NCI-H774 (cell line): ENCODE results near the gene HSD17B10.
"Not testable (repeated sequence)": the region's sequence is repeated elsewhere in the genome, so short reads cannot be mapped to it uniquely, and the experiment has no call there.

Source experiments
- DNase-seq: peaks from one replicate; lab custom pipeline; 2025; lab: John Stamatoyannopoulos, UW

Gene HSD17B10

DNA sequence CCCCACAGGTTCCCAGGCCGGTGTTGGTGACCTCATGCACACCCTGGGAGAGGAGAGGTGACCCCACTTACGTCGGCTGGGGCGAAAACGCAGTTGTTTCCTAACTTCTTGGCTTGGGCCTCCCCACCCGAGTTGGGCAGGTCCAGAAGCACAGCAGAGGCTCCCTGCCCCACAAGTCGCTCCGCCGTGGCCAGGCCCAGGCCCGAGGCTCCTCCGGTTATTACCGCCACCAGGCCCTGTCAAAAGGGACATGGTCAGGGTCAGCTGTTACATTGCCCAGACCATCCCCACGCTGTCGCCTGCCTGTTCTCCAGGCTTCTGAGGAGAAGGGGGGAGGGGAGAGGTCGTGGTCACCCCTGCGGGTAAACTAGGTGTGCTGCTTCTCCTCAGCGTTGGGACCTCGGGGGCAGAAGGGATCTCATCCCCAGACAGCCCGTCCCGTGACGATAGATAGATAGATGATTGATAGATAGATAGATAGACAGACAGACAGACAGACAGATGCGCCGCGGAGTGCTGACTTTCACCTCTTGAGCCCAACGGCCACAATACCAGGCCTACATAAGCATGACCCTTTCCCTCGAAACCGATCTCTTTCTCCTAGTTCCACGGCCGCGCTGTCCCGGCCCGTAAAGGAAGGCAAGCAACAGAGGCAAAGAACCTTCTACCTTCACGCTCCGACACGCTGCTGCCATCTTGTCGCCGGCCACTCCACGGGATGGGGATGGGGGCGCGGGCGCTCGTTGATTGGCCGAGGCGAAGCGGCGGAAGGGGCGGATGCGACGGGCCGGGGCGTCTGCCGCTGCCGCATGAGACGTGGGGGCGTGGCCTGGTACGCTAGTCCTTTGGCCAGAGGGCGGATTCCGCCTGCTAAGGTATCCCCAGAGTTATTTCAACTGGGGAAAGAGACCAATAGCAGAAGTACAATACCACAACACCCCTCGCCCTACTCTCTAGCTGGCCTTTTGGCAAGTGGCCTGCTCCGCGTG, at the start of gene HSD17B10:
Gene HSD17B10 (minus strand): TSS at position 720 of the 989 bp plus-strand sequence. CDS start 25 bp downstream, at position 695.
- peak; percentile 71 for DNase-seq

DNA sequence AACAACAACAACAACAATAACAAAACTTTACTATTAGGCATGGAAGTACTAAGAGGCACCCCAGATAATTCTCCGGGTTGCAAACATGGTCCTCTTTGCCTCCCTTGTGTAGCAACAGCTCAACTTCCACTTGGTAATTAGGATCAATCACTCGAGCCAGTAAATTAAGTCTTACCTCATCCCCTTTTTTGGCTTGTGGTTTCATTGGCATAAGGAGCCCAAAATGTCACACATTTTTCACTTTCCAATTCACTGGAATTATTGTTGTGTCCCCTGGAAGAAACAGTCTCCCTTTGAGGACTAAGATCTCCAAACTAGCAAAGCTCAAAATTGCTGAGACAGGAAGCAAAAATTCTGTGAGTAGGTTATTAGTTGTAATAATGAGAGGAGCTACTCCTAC, 49.2 kb upstream of the HSD17B10 start:
- no peak for DNase-seq

DNA sequence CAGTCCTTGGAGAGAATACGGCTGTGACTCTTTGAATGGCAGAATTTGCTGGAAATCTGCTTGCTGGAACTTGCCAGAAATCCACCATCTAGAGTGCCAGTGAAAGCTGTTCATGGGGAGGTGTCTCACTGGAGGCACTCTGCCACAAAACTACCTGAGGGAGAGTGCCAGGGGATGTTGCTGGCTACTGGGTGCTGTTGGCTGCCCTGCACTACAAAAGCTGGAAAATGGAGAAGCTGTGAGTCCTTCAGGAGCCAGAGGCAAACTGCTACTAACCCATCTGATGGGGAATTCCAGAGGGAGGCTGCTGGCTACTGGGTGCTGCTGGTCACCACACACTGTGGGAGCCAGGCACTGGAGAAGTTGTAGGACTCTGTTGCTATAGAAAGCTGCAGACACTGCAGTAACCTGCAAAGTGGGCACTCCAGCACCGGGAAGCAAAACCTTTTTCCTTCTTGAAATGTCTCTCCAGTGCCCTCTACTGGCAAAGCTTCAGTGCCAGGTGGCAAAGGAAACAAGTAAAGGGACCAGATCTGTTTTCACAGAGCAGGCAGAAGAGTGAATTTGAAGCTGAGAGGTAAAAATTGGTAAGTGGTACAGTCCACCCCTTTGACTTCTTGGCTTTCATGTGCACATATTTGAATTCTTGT, 47.8 kb upstream of the HSD17B10 start:
- DNase-seq = peak; percentile 11

DNA sequence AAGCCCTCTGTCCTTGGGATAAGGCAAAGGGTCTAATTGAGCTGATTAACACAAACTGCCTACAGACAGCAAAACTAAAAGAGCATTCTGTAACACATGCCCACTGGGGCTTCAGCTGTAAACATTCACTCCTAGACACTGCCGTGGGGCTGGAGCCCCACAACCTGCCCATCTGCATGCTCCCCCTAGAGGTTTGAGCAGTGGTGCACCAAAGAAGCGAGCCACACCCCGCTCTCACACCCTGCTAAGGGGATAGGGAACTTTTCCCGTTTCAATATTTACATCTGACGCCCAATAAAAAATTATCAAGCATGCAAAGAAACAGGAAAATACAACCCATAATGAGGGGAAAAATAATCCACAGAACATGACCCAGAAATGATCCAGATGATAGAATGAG, 46.9 kb upstream of the HSD17B10 start:
- no peak for DNase-seq

DNA sequence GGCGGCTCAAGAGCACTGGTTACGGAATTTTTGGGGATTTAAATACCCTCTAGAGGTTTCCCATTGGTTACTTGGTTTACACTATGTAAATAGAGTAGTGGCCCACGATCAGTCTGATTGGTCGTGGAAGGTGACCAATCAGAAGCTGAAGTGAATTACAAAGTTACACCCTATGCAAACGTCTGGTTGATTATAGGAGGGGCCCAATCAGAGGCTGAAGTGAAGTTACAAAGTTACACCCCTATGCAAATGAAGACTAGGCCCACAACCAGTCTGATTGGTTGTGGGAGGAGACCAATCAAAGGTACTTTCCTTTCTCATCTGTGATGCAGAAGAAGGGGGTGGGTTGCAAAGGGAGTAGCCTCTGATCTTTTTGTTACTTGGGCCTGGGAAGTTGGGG, 45.1 kb upstream of the HSD17B10 start:
- no peak for DNase-seq

DNA sequence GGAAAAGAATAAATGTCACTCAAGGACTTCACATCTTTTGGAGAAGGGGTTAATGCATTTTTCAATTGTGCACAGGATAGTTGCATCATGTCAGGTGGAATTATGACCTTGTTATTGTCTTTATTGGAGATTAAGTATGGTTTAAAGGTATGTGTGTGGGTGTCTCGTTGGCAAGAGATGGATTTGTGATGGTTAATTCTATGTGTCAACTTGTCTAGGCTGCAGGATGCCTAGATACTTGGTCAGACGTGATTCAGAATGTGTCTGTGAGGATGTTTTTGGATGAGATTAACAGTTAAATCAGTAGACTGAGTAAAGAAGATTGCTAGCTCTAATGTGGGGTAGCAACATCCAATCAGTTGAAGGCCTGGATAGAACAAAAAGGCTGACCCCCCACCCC, 42.2 kb upstream of the HSD17B10 start:
- no peak for DNase-seq

DNA sequence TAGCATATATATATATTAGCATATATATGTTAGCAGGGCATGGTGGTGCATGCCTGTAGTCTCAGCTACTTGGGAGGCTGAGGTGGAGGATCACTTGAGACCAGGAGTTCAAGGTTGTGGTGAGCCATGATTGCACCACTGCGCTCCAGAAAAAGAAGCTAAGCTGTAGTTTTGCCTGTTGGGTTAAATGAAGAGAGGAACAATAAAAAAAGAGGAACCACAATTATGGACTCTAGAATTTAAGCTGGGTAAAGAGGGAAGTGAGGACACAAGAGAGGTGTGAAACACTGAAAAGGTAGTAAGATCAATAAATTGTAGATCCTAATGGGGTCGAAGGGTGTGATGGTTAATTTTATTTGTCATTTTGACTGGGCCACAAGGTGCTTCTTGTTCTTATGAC, 40.5 kb upstream of the HSD17B10 start:
- DNase-seq = no peak

DNA sequence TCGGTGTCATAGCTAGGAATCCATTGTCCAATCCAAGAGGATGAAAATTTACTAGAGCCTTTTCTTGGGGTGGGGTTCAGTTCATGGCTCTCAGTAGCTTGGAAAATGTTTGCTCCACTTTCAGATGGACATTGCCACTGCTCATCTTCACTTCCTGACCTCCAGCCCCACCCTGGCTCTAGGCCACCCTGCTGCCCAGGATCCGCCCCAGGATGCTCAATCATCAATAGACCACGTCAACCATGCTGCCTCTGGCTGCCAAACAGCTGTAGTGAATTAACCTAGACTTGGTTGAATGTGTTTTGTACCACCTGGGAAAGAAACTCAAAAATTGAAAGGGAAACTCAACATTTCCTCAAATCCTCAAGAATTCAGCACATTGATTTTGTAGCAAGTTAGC, 37.2 kb upstream of the HSD17B10 start:
- DNase-seq = no peak

DNA sequence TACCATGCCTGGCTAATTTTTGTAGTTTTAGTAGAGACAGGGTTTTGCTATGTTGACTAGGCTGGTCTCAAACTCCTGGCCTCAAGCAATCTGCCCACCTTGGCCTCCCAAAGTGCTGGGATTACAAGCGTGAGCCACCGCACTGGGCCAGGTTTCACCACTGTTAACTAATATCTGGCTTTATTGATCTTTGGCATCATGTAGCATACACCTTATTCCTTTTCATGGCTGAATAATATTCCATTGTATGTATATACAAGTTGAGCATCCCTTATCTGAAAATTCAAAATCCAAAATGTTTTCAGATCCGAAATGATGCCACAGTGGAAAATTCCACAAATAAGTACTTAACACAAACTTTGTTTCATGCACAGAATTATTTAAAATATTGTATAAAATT, 34.5 kb upstream of the HSD17B10 start:
- not testable (repeated sequence) for DNase-seq

DNA sequence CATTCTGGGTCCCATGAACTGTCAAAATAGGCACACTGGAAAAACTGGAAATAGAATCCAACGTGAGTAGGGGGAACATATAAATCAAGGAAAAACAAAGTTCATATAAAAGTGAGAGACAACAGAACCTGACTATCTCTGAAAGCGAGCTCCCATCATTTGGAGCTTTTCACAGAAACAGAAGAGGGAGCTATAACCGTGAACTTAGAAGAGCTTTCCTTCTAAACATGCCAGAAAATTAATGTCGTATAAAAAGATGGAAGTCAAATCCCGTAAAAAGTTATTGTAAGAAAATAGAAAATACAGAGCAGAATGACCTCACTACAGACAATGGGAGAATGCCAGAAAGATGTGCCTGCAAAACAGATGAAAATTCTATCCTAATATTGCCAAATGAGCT, 23.9 kb upstream of the HSD17B10 start:
- no peak for DNase-seq

DNA sequence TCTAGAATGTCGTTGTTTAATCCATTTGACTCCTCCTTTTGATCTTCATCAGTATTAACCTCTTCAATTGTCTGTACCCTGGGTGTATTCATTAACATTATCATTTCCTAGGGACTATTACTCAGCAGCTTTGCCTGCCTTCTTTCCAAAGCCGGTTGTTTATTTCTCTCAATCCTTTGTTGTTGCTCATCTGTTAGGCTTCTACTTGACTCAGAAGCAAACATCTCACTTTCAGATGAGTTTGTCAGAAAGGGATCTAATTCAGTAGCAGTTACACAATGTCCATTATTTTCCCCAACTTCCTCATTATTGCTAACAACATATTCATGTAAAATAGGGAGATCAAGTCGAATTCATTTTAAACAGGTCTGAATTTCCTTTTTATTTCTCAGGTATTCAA, 22.1 kb upstream of the HSD17B10 start:
- no peak for DNase-seq

DNA sequence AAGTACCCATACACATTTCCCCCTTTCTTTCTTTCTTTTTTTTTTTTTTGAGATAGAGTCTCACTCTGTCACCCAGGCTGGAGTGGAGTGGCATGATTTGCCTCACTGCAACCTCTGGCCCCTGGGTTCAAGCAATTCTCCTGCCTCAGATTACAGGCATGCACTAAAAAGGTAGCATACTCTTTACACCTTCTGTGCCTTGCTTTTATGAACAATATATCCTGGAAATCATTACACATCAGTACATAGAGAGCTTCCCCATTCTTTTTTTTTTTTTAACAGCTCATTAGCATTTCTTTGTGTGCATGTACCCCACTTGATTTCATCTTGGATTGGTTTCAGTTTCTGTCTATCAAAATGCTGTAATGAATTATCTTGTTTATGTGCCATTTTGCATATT, 18.6 kb upstream of the HSD17B10 start:
- no peak for DNase-seq

DNA sequence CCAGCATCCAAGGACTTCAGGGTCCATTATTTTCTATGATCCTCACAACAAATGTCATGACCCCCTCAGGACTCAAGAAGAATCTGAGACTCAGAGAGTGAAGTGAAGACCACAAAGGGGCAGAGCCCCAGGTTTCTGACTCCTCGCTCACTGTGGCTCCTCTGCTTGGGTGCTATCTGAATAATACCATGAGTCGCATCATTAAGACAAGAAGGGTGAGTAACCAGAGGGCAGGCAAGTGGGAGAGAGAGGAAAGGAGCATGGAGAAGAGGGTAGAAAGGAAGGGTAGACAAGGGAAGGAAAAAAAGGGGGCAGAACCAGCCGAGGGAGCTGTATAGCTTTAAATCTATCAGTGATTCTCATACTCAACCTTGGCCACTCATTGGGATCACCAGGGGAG, 15.5 kb upstream of the HSD17B10 start:
- no peak for DNase-seq

DNA sequence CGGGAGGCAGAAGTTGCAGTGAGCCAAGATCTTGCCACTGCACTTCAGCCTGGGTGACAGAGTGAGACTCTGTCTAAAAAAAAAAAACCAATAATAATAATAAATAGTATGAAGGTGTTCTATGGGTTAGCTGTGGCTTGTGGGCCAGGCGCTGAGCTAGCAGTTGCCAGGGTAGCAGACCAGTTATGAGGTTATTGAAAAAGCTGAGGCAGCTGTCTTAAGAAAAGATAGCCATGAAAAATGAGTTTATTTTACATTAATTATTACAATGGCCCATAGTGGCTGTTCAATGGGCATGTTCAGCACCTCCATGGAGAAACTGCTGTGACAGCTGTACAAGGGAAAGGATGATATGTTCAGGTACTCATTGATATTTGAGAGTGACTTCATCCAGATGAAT, 13.3 kb upstream of the HSD17B10 start:
- no peak for DNase-seq

DNA sequence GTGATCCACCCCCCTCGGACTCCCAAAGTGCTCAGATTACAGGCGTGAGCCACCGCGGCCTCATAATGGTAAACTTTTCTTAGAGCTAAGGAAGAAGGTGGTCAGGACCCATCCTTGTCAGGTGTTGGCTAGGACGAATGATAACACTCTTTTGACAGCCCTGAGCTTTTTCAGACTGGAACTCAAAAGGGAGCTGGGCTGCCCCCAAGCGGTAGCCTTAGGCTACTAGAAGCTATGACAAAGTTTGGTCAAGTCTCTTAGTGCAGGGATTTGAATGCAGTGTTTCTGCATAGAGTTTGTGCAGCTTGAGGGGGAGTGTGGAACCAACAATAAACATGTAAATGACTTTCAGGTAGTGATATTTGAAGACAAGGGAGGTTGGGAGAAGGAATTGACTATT, 11.8 kb upstream of the HSD17B10 start:
- DNase-seq = no peak

DNA sequence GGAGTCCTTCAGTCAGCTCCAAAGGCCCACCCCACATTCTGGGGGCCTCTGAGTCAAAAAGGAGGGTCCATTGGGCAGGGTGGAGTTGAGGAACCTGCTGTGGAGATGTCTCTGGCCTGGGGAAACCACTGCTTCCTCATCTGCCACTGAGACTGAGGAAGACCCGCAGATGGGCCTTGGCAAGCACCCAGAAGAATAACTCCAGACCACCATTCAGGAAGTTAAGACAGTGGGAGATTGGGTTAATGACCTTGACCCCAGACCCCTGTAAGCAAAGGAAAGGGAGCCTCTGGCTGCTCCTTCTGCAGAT, 8.1 kb upstream of the HSD17B10 start:
- no peak for DNase-seq

DNA sequence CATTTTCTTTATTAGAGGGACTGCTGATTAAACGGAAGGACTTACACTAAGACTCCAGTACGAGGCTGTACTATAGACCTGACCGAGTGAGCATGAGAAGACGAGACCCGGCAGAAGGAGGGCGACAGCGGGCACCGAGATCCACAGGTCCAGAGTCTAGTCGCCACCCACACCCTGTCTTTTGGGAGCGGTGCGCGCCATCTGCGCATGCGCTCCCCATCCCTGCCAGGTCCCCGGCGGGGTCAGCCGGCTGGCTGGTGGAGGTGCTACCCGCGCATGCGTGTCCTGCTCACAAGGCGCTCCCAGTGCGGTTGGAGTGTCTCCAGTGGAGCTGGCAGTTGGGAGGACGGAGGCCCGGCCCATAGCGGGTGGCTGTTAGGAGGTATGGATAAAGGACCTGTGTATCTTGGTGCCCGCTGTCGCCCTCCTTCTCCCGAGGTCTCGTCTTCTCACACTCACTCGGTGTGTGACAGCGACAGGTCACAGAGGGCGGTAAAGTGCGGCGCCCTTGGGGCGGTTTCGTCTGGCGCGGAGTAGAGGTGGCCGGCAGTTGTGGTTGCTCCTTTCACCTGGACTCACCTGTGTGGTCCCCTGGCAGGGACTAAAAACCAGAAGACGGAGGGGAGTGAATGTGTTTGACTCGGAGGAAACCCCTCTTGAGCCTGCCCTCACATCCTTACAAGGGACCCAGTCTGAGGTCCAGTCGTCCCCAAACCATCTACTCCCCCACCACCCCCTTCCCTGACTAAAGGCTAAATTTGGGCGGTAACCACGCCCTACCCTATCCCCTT, 7.6 kb upstream of the HSD17B10 start:
- peak; percentile 75 for DNase-seq

DNA sequence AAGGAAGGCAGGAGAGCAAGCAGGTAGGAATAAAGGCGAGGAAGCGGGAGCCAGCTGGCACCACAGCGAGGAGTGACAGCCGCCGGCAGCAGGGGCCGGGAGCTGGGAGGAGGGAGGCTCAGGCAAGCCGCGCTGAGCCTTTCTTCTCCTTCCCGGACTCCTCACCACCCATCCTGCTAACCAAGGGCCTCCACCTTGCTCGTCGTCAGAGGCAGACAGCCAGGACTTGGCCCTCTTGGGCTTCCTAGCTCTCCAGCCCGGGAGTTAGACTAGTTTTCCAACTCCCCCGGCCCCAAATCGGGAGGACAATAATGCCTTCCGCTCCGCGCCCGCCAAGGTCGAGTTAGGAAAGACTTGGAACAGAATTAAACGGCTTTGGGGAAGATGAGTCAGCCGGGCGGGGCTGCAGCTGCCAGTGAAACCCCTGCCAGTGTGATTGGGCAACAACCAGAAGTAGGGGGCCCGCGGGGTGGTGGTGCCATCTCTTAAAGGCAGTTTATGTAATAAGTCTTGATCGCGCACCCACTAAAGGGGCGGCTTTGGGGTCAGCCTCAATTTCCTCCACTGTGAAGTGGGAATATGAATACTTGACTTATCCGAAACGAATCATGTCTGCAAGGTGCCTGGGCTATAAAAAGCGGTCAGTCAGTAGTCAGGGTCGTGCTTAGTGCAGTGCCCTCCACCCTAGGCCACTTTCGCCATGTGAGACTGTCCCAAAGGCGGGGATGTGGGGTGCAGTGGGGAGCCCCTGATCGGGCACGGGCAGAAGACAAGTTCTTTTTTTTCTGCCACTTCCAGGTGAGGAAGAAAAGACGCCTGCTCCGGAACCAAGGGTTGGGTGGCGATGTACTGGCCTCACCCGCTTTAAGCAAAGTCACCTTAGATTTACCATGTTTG, 6.7 kb upstream of the HSD17B10 start:
- no peak for DNase-seq

DNA sequence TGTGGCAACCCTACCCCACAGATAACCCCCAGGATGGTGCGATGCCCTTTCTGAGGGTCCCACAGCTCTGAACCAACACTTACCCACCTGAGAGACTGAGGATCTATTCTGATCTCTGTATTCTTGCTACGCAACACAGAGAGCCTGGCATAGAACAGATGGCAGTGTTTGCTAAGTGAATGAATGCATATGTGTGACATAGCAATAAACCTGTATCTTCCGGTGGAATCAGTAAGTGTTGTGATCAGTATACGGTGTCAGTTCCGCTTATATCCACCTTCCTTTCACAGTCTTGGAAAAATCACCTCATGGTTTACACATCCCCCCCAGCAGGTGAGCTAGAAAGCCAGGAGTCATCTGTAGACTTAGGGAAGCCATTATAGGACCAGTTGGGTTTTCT, 5.9 kb upstream of the HSD17B10 start:
- no peak for DNase-seq

DNA sequence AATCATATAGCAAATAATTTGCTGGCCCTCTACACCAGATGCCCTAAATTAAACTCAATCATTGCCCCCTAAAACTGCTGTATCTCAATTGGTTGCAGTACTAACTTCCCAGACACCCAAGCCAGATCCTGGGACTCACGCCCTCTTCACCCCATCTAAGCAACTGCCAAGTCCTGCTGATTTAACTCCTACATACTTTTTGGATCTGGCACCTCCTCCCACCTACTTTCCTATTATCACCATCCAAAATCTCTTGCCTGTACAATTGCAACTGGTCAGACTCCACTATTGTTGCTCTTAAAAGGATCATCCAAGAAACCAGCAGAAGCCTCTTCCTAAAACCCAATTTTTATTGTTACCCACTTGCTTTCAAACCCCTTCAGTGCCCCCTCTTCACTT, 4.7 kb upstream of the HSD17B10 start:
- no peak for DNase-seq

DNA sequence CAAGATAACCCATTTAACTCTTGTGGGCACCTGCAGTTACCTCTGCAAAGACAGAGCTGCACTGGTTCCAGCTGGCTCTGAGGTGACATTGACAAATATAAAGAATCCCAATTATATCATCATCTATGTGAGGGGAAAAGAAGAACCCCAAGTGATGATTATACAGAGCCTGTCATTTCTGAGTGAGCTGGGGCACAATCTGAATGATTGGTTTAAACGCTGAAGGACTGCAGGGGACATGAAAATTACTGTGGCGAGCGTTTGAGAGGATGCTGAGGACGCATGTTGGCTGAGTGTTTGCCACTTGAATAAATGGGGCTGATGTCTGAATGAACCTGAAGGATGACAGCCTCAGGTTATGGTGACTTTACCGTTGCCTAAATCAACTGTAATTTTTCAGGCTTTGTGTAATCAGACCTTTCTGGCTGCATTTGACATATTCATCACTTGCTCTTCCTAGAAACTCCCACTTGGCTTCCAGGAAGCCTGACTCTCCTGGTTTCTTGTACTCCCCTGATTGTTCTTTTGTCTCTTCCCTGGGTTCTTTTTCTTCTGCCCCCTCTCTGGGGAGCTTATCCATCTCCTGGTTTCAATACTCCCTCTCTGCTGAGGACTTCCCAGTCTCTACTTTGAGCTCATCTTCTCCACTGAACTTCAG, 4.1 kb upstream of the HSD17B10 start:
- no peak for DNase-seq
